GM13977 (cell line): ENCODE data around the gene RAB5B.
"Not testable (repeated sequence)": the region's sequence is repeated elsewhere in the genome, so short reads cannot be mapped to it uniquely, and the experiment has no call there.

Experiments used
- DNase-seq: peaks from one replicate; pipeline ENCODE4 v3.0.0; 2012; ENCODE audit warnings: low spot score
- CTCF ChIP-seq: IDR thresholded peaks from 2 replicates; pipeline ENCODE4 v1.5.1; 2012; ENCODE audit warnings: mild to moderate bottlenecking, control low read depth; ENCODE audit not compliant: insufficient read depth; ENCODE audit errors: extremely low read depth, missing control alignments
- in situ Hi-C: fragments of 300-500 bp; cut with MboI; formaldehyde crosslinking; loops from one replicate; pipeline ENCODE4 v1.12.0; 2022; ENCODE audit warnings: low sequenced_read_pairs, low pct_unique_long_range_greater_than_20kb, mixed read lengths, inconsistent platforms; ENCODE audit not compliant: unreplicated experiment

RAB5B gene

GRCh38 chr12:55972042-55972441, 1.8 kb upstream of the RAB5B start:
- TF ChIP-seq CTCF: no peak
- in situ Hi-C loops: no loop called here
- DNase-seq: no peak

GRCh38 chr12:55972456-55972855, 1.4 kb upstream of the RAB5B start:
- DNase-seq: no peak
- no peak for TF ChIP-seq CTCF
- in situ Hi-C loops: no loop called here

GRCh38 chr12:55972911-55973598, 823 bp upstream of the RAB5B start:
- in situ Hi-C loops: no loop called here
- TF ChIP-seq CTCF: no peak
- DNase-seq: no peak

- in situ Hi-C loops: no loop called here
- peak; percentile 45 for DNase-seq
Observed at GRCh38 chr12:55974308-55974730, 441 bp downstream of the RAB5B start.

GRCh38 chr12:55978393-55978792, 4.5 kb downstream of the RAB5B start:
- in situ Hi-C loops: no loop called here
- no peak for TF ChIP-seq CTCF
- no peak for DNase-seq

More at GRCh38 chr12:55974308-55974730, 441 bp downstream of the RAB5B start:
- TF ChIP-seq CTCF: no peak

- TF ChIP-seq CTCF: no peak
- DNase-seq: no peak
- in situ Hi-C loops: no loop called here
Observed at GRCh38 chr12:55979069-55979468, 5.2 kb downstream of the RAB5B start.

- DNase-seq, in situ Hi-C loops: not testable (repeated sequence)
Observed at GRCh38 chr12:55981882-55982281, 8.0 kb downstream of the RAB5B start.
